ENCODE results near the gene ZNF407. TPM values are rescaled to one million over a fixed set of nuclear protein-coding genes. Genes with fewer than 3 reads are reported as not detected.

The ZNF407 gene
- total RNA-seq, 1 donor = 16.6 TPM

GRCh38 chr18:74694436-74694835, 96.8 kb downstream of the ZNF407 start:
- no peaks in the 10 kb centered on the region for H3K9me3 ChIP-seq (ENCODE audit: low read depth, low read length)
- H3K27me3 ChIP-seq (ENCODE audit: insufficient read depth, low read length) = no peaks in the 10 kb centered on the region
- no peaks in the 10 kb centered on the region for H4K20me1 ChIP-seq (ENCODE audit: insufficient read depth, low read length)
- H2AFZ ChIP-seq (ENCODE audit: low read length) = no peak overlapping the region
- H3K36me3 ChIP-seq (ENCODE audit: insufficient read depth, low read length) = no peaks in the 10 kb centered on the region
- no peak for DNase-seq (ENCODE audit: insufficient read length, low spot score, missing footprints)
- no peaks in the 10 kb centered on the region for H3K4me1 ChIP-seq (ENCODE audit: insufficient read depth, low read length)
- H3K27ac ChIP-seq (ENCODE audit: low read depth, low read length) = no peak overlapping the region
- no peak overlapping the region for H3K4me3 ChIP-seq (ENCODE audit: insufficient read depth, low read length)
- TF ChIP-seq CTCF (IDR thresholded peaks at IDR 0.05; ENCODE audit: extremely low read depth, low read depth, low read length) = no peak
- no peak overlapping the region for H3K4me2 ChIP-seq (ENCODE audit: insufficient read depth, low read length)
- H3K79me2 ChIP-seq (ENCODE audit: insufficient read depth, low read length) = no peaks in the 10 kb centered on the region

GRCh38 chr18:74695170-74695569, 97.5 kb downstream of the ZNF407 start:
- no peak overlapping the region for H3K27ac ChIP-seq (ENCODE audit: low read depth, low read length)
- H3K27me3 ChIP-seq (ENCODE audit: insufficient read depth, low read length) = no peaks in the 10 kb centered on the region
- H3K4me2 ChIP-seq (ENCODE audit: insufficient read depth, low read length) = no peak overlapping the region
- H4K20me1 ChIP-seq (ENCODE audit: insufficient read depth, low read length) = no peaks in the 10 kb centered on the region
- no peak overlapping the region for H3K4me3 ChIP-seq (ENCODE audit: insufficient read depth, low read length)
- no peak overlapping the region for H2AFZ ChIP-seq (ENCODE audit: low read length)
- no peaks in the 10 kb centered on the region for H3K4me1 ChIP-seq (ENCODE audit: insufficient read depth, low read length)
- TF ChIP-seq CTCF (IDR thresholded peaks at IDR 0.05; ENCODE audit: extremely low read depth, low read depth, low read length) = no peak
- H3K36me3 ChIP-seq (ENCODE audit: insufficient read depth, low read length) = no peaks in the 10 kb centered on the region
- DNase-seq (ENCODE audit: insufficient read length, low spot score, missing footprints) = no peak
- no peaks in the 10 kb centered on the region for H3K79me2 ChIP-seq (ENCODE audit: insufficient read depth, low read length)
- no peaks in the 10 kb centered on the region for H3K9me3 ChIP-seq (ENCODE audit: low read depth, low read length)

GRCh38 chr18:74698881-74699280, 101.2 kb downstream of the ZNF407 start:
- no peak overlapping the region for H3K27ac ChIP-seq (ENCODE audit: low read depth, low read length)
- H3K4me2 ChIP-seq (ENCODE audit: insufficient read depth, low read length) = no peak overlapping the region
- H3K79me2 ChIP-seq (ENCODE audit: insufficient read depth, low read length) = no peaks in the 10 kb centered on the region
- H3K4me3 ChIP-seq (ENCODE audit: insufficient read depth, low read length) = no peak overlapping the region
- H2AFZ ChIP-seq (ENCODE audit: low read length) = no peak overlapping the region
- H4K20me1 ChIP-seq (ENCODE audit: insufficient read depth, low read length) = no peaks in the 10 kb centered on the region
- no peaks in the 10 kb centered on the region for H3K9me3 ChIP-seq (ENCODE audit: low read depth, low read length)
- H3K4me1 ChIP-seq (ENCODE audit: insufficient read depth, low read length) = no peaks in the 10 kb centered on the region
- no peak for DNase-seq (ENCODE audit: insufficient read length, low spot score, missing footprints)
- H3K36me3 ChIP-seq (ENCODE audit: insufficient read depth, low read length) = no peaks in the 10 kb centered on the region
- no peak for TF ChIP-seq CTCF (IDR thresholded peaks at IDR 0.05; ENCODE audit: extremely low read depth, low read depth, low read length)
- no peaks in the 10 kb centered on the region for H3K27me3 ChIP-seq (ENCODE audit: insufficient read depth, low read length)

GRCh38 chr18:74699455-74699854, 101.8 kb downstream of the ZNF407 start:
- no peak for DNase-seq (ENCODE audit: insufficient read length, low spot score, missing footprints)
- H3K27me3 ChIP-seq (ENCODE audit: insufficient read depth, low read length) = no peaks in the 10 kb centered on the region

More at GRCh38 chr18:74699455-74699854, 101.8 kb downstream of the ZNF407 start:
- no peaks in the 10 kb centered on the region for H3K9me3 ChIP-seq (ENCODE audit: low read depth, low read length)
- H3K4me3 ChIP-seq (ENCODE audit: insufficient read depth, low read length) = no peak overlapping the region
- H2AFZ ChIP-seq (ENCODE audit: low read length) = no peak overlapping the region
- no peaks in the 10 kb centered on the region for H4K20me1 ChIP-seq (ENCODE audit: insufficient read depth, low read length)
- no peak for TF ChIP-seq CTCF (IDR thresholded peaks at IDR 0.05; ENCODE audit: extremely low read depth, low read depth, low read length)
- no peak overlapping the region for H3K27ac ChIP-seq (ENCODE audit: low read depth, low read length)
- no peaks in the 10 kb centered on the region for H3K36me3 ChIP-seq (ENCODE audit: insufficient read depth, low read length)
- no peaks in the 10 kb centered on the region for H3K4me1 ChIP-seq (ENCODE audit: insufficient read depth, low read length)
- no peak overlapping the region for H3K4me2 ChIP-seq (ENCODE audit: insufficient read depth, low read length)
- H3K79me2 ChIP-seq (ENCODE audit: insufficient read depth, low read length) = no peaks in the 10 kb centered on the region

All from osteoblast (primary cell).